ENCODE results near the gene AICDA.

GRCh38 chr12:8612629-8613028, at the start of gene AICDA:
- no peak for TF ChIP-seq EZH2 (conservative IDR thresholded peaks at IDR 0.05; ENCODE audit: low read depth, low read length)
- no peak for TF ChIP-seq TFE3 (CRISPR knock-in tag; IDR thresholded peaks at IDR 0.05)
- TF ChIP-seq PHF21A (CRISPR knock-in tag; IDR thresholded peaks at IDR 0.05), result no peak
- no peak for TF ChIP-seq ZNF317 (CRISPR knock-in tag; IDR thresholded peaks at IDR 0.05)
- TF ChIP-seq HMG20B (CRISPR knock-in tag; conservative IDR thresholded peaks at IDR 0.05), result no peak
- TF ChIP-seq SETDB1 (CRISPR knock-in tag; IDR thresholded peaks at IDR 0.05; ENCODE audit: borderline replicate concordance), result no peak
- no peak for TF ChIP-seq ZNF770 (CRISPR knock-in tag; IDR thresholded peaks at IDR 0.05)
- TF ChIP-seq ZNF446 (CRISPR knock-in tag; IDR thresholded peaks at IDR 0.05), result no peak
- TF ChIP-seq ATF4 (CRISPR knock-in tag; IDR thresholded peaks at IDR 0.05), result no peak
